Measurements from ENCODE around the gene EFHD2. TPM values are rescaled to one million over a fixed set of nuclear protein-coding genes. Genes with fewer than 3 reads are reported as not detected.
"Not testable (repeated sequence)": the region's sequence is repeated elsewhere in the genome, so short reads cannot be mapped to it uniquely, and the experiment has no call there.

Gene EFHD2
- total RNA-seq, 2 donors from 2014 or later: 160 to 191 TPM

DNA sequence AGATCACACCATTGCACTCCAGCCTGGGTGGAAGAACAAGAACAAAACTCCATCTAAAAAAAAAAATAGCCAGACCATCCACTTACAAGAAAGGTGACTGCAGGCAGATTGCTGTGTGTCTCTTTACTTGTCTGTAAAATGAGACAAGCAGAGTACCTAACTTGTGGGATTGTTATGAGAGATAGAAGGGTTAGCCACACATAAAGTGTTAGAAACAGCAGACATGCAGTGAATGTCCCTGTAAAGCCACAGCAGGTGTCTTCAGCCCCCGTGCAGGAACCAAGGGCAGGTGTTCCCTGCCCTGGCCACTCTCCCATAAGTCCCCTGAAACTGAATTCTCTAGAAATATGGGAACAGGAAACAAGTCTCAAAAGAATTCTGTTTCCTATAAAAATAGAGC lies 40.8 kb upstream of the EFHD2 start:
- H3K4me1 ChIP-seq: no peaks in the 10 kb centered on the region
- H3K27me3 ChIP-seq: no peaks in the 10 kb centered on the region
- no peak for DNase-seq
- no peaks in the 10 kb centered on the region for H3K9me3 ChIP-seq
- TF ChIP-seq, protein P1, sequence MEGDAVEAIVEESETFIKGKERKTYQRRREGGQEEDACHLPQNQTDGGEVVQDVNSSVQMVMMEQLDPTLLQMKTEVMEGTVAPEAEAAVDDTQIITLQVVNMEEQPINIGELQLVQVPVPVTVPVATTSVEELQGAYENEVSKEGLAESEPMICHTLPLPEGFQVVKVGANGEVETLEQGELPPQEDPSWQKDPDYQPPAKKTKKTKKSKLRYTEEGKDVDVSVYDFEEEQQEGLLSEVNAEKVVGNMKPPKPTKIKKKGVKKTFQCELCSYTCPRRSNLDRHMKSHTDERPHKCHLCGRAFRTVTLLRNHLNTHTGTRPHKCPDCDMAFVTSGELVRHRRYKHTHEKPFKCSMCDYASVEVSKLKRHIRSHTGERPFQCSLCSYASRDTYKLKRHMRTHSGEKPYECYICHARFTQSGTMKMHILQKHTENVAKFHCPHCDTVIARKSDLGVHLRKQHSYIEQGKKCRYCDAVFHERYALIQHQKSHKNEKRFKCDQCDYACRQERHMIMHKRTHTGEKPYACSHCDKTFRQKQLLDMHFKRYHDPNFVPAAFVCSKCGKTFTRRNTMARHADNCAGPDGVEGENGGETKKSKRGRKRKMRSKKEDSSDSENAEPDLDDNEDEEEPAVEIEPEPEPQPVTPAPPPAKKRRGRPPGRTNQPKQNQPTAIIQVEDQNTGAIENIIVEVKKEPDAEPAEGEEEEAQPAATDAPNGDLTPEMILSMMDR (IDR thresholded peaks at IDR 0.05): no peak
- H3K9ac ChIP-seq (ENCODE audit: low read depth in 2 of 2, low read length in 2 of 2): no peak overlapping the region
- intact Hi-C loops (cut with DNase I): no loop called here
- no peaks in the 10 kb centered on the region for H3K36me3 ChIP-seq
- no peak overlapping the region for H3K27ac ChIP-seq
- no peak overlapping the region for H3K4me3 ChIP-seq

DNA sequence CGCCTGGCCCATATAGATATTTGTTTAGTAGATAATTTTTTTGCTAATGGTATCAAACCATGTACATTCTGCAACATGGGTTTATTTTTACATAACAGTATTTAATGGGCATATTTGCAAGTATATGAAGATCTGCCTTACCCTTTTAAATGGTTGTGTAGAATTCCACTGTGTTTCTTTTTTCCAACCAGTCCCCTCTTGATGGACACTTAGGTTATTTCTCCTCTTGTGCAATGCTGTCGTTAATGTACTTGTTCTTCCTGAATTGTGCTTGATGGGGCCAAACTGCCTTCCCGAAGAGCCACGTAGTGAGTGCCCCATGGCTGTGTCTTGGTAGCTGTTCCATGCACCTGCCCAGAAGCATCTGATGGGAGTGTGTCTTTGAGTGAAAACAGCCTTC lies 39.4 kb upstream of the EFHD2 start:
- no peaks in the 10 kb centered on the region for H3K36me3 ChIP-seq
- no peaks in the 10 kb centered on the region for H3K27me3 ChIP-seq
- no peaks in the 10 kb centered on the region for H3K4me1 ChIP-seq
- intact Hi-C loops (cut with DNase I): no loop called here
- DNase-seq: no peak
- H3K9me3 ChIP-seq: no peaks in the 10 kb centered on the region
- no peak overlapping the region for H3K4me3 ChIP-seq
- H3K27ac ChIP-seq: no peak overlapping the region
- TF ChIP-seq, protein P1 (IDR thresholded peaks at IDR 0.05): no peak
- H3K9ac ChIP-seq (ENCODE audit: low read depth in 2 of 2, low read length in 2 of 2): no peak overlapping the region

DNA sequence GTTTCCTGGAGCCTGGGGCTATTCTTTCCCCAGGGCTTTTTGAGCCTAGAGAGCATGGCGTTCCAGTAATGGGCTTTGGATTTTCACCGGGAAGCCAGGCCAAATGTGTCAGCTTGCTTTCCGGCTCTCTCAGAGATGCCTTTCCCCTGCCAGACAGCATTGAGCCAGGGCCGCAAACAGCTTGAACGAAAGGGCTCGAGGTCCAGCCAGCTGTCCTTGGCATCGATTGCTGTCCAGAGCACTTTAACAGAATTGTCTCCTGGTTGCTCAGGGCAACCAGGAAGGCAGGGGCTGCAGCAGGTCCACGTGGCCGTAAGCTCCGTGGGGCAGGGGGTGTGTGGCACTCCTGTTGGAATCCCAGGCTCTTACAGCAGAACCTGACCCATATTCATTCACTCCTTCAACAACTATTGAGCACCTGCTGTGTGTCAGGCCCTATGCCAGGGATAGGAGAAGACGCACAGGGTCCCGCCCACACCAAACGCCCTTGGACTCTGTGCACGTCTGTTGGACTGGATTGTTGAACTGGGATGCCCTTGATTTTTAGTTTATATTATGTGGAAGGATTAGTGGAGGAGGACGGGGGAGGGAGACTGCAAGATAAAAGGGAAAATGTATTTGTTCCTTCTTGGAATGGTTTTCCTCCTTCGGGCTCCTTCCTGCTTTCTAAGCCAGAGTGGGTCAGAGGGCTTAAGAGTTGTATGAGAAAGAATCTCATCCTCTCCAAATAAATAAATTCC lies 38.7 kb upstream of the EFHD2 start:
- intact Hi-C loops (cut with DNase I): no loop called here
- H3K27ac ChIP-seq: no peak overlapping the region
- peak; percentile 70 for DNase-seq
- TF ChIP-seq, protein P1 (IDR thresholded peaks at IDR 0.05): no peak
- no peaks in the 10 kb centered on the region for H3K9me3 ChIP-seq
- H3K9ac ChIP-seq (ENCODE audit: low read depth in 2 of 2, low read length in 2 of 2): peak overlapping the region in 1 of 2 donors; percentile 13
- no peaks in the 10 kb centered on the region for H3K27me3 ChIP-seq
- H3K4me1 ChIP-seq: no peaks in the 10 kb centered on the region
- no peaks in the 10 kb centered on the region for H3K36me3 ChIP-seq
- H3K4me3 ChIP-seq: no peak overlapping the region

DNA sequence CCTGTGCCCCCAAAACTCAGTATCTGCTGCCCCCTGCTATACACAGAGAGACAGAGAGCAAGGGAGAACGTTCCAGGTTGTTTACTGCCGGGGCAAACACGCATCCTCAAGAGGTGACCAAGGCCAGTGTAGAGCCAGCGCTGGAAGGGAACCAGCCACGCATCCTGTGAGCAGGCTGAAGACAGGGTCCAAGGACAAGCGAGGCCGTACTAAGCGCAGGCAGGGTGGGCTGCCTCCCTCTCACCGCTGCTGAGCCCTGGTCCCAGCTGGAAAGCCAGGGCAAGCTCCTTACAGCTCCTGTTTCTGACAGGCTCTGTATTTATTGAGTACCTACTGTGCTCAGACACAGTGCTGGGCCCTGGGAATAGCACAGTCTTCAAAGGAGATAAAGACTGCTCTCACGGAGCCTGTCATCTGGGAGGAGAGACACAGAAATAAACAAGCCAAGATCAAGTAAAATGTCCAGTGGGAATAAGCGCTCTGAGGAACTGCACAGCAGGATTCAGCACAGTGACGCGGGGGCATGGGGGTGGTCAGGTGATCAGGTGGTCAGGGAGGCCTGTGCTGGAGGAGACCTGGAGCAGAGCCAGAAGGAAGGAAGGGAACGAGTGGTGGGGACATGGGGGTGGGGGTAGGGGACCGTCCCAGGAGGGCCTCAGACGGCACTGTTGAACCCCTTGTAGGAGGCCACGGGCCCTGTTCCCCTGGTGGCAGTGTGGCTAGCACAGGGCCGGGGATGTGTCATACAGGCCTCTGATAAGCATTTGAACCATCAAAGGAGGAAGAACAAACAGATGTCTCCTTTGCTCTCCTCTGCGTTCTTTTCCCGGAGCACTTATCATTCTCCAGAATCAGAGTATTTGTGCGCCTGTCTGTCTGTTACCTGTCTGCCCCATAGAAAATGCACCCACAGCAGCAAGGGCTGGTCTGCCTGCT lies 37.8 kb upstream of the EFHD2 start:
- DNase-seq: no peak
- peak overlapping the region in 1 of 2 donors; percentile 13 for H3K9ac ChIP-seq (ENCODE audit: low read depth in 2 of 2, low read length in 2 of 2)
- no peaks in the 10 kb centered on the region for H3K9me3 ChIP-seq
- no peak overlapping the region for H3K27ac ChIP-seq
- H3K27me3 ChIP-seq: no peaks in the 10 kb centered on the region
- H3K4me3 ChIP-seq: no peak overlapping the region
- H3K36me3 ChIP-seq: no peaks in the 10 kb centered on the region
- no peaks in the 10 kb centered on the region for H3K4me1 ChIP-seq
- intact Hi-C loops (cut with DNase I): no loop called here
- TF ChIP-seq, protein P1 (IDR thresholded peaks at IDR 0.05): no peak

DNA sequence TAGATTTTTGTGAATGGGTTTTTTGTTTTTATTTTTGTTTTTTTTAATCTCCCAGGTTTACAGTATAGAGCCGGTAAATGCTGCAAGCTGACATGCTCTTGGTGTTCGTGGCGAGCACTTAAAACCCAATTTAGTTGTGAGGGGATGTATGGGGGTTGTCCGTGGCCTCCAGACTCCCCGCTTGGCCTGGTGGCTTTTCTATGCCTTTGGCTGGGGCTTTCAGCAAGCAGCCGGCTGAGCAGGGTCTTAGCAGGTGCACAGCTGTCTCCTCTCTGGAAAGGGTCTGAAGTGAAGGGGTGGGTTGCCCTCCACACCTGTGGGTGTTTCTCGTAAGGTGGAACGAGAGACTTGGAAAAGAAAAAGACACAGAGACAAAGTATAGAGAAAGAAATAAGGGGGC lies 31.0 kb upstream of the EFHD2 start:
- no peaks in the 10 kb centered on the region for H3K4me1 ChIP-seq
- TF ChIP-seq, protein P1 (IDR thresholded peaks at IDR 0.05): no peak
- no peaks in the 10 kb centered on the region for H3K27me3 ChIP-seq
- no peak overlapping the region for H3K27ac ChIP-seq
- no peaks in the 10 kb centered on the region for H3K36me3 ChIP-seq
- no peak for DNase-seq
- H3K9me3 ChIP-seq: no peaks in the 10 kb centered on the region
- no peak overlapping the region for H3K4me3 ChIP-seq
- intact Hi-C loops (cut with DNase I): no loop called here
- no peak overlapping the region for H3K9ac ChIP-seq (ENCODE audit: low read depth in 2 of 2, low read length in 2 of 2)

DNA sequence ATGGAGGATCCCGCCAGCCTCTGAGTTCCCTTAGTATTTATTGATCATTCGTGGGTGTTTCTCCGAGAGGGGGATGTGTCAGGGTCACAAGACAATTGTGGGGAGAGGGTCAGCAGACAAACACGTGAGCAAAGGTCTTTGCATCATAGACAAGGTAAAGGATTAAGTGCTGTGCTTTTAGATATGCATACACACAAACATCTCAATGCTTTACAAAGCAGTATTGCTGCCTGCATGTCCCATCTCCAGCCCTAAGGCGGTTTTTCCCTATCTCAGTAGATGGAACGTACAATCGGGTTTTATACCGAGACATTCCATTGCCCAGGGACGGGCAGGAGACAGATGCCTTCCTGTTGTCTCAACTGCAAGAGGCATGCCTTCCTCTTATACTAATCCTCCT lies 30.5 kb upstream of the EFHD2 start:
- H3K27ac ChIP-seq; intact Hi-C loops (cut with DNase I); H3K9me3 ChIP-seq; DNase-seq; H3K27me3 ChIP-seq; H3K9ac ChIP-seq (ENCODE audit: low read depth in 2 of 2, low read length in 2 of 2); H3K4me3 ChIP-seq; H3K36me3 ChIP-seq; H3K4me1 ChIP-seq: not testable (repeated sequence)

Measured in colonic mucosa (tissue), 4 donors.